ENCODE results near the gene ATG13.
"Not testable (repeated sequence)": the region's sequence is repeated elsewhere in the genome, so short reads cannot be mapped to it uniquely, and the experiment has no call there.

ATG13 gene

DNA sequence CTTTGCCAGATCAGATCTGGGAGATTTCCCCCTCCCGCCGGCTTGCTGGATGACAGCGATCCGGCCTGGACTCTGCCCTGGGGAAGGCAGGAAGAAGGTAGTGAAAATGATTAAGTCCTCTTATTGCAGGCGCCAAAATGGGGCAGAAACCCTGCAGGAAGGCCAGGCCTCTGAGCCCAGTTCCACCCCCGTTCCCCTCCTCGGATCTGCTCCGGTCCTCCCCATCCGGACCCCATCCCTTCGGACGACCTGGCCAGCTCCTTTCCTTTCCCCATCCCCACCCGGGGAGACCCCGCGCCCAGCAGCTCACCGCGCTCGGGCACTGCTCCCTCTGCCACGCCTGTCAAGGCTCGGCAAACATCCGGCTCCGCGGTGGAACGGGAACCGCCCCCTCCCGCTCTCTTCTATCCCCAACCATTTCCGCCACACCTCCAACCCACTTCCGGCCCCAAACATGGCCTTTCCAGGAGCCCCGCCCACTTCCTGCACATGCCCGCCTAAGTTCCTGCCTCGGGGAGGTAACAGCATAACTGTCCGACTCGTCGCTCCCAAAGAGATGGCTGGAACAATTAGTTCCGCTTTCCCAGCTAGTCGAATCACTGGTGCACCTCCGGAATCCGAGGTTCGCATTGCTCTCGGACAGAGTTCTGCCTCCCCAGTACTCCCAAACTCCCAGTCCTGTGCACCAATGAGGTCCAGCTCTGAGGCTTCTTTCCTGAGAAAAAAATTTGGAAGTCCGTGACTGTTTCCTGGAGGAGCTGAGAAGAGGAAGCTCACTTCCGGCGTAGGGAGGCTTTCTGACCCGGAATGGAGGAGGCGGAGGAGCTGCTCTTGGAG lies 83.1 kb downstream of the ATG13 start, which contains the start of the genes ARHGAP1 and ZNF408:
TSS of gene ARHGAP1 (minus strand) at position 379 of the 837 bp plus-strand sequence. CDS start 4,512 bp downstream, outside the sequence.
TSS of gene ZNF408 (plus strand) at position 791 of the 837 bp plus-strand sequence. CDS start at position 808, 17 bp downstream.
- DNase-seq, result peak; percentile 99

DNA sequence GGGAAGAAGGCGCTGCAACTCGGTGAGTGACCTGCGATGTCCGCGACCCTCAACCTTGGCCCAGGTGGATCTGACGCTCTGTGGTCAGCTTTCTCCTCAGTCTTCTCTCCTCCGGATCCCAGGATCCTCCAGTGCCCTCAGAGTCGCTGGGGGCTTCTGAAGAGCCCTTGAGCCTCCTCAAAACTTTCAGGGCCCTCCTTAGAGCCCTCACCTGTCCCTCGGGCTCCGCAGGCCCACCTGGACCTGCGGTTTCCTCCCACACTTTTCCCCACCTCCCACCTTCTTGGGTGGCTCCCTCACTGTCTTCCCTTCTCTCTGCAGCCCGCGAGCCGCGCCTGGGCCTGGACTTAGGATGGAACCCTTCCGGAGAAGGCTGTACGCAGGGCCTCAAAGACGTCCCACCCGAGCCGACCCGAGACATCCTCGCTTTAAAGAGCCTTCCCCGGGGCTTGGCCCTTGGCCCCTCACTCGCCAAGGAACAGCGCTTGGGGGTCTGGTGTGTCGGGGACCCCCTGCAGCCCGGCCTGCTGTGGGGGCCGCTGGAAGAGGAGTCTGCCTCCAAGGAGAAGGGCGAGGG lies 83.8 kb downstream of the ATG13 start:
- DNase-seq, result no peak

DNA sequence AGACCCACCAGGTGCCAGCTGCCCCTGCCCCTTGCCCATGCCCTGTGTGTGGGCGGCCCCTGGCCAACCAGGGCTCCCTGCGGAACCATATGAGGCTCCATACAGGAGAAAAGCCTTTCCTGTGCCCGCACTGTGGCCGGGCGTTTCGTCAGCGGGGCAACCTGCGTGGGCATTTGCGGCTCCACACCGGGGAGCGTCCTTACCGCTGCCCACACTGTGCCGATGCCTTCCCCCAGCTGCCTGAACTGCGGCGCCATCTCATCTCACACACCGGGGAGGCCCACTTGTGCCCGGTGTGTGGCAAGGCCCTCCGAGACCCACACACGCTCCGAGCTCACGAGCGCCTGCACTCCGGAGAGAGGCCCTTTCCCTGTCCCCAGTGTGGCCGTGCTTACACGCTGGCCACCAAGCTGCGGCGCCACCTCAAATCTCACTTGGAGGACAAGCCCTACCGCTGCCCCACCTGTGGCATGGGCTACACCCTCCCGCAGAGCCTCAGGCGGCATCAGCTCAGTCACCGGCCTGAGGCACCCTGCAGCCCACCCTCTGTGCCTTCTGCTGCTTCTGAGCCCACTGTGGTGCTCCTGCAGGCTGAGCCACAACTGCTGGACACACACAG lies 87.8 kb downstream of the ATG13 start:
- no peak for DNase-seq

DNA sequence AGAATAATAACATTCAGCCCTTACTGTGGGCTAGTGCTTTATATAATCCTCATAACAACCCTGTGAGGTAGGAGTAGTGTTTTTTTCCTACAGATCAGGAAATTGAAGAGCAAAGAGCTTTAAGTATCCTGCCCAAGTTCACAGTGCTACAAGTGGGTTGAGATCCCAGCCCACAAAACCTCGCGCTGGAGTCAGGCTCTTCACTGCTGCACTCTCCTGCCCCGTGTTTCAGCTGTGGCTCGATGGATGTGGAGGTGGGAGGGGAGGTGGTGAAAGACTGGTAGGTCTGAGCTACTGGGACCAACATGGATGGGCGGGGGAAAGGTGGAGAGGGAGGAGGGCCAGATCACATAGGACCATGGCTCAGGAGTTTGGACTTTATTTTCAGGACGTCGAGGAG lies 89.5 kb downstream of the ATG13 start:
- no peak for DNase-seq

DNA sequence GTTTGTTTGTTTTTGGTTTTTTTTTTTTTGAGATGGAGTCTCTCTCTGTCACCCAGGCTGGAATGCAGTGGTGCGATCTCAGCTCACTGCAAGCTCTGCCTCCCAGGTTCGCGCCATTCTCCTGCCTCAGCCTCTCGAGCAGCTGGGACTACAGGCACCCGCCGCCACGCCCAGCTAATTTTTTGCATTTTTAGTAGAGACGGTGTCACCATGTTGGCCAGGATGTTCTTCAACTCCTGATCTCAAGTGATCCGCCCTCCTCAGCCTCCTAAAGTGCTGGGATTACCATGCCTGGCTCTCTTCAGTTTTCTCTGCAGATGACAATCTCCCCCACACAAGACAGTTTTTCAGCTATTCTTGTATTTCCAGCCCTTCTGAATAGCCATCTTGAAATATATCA lies 92.0 kb downstream of the ATG13 start:
- not testable (repeated sequence) for DNase-seq

DNA sequence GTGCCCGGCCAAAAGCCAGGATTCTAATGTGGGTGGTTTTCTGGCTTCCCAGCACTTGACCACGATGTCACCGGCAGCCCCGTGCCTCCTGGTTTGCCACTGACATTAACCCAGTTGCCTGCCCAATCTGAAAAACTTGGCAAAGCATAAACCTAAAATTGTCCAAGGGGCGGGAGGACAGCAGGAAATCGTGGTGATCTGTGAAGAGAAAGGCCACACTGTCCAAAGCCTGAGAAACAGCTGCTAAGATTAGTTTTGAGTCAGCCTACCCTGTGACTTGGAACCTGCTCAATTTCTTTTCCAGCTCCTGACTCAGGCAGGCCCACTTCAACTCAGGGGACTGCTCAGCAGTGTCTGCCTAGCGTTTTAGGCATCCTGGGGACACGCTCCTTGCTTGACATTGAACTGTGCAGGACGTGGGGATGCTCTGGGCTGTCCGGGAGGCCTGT lies 93.5 kb downstream of the ATG13 start:
- peak; percentile 82 for DNase-seq

DNA sequence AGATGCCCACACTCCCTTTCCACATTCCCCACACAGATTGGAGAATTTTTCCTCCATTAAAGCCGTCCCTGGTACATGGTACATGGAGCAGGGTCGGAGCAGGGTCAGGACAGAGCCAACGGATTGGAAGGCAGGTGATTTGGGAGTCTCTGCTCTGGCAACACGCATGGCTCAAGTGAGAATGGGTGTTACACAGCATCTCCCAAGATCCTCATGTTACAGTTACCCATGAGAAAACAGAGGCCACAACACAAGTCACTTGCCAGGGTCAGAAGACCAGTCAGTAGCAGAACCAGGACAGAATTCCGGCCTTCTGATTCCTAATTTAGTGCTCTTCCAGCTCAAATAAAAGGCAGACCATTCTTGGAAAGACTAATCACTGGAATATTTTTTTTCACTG lies 94.0 kb downstream of the ATG13 start:
- no peak for DNase-seq

DNA sequence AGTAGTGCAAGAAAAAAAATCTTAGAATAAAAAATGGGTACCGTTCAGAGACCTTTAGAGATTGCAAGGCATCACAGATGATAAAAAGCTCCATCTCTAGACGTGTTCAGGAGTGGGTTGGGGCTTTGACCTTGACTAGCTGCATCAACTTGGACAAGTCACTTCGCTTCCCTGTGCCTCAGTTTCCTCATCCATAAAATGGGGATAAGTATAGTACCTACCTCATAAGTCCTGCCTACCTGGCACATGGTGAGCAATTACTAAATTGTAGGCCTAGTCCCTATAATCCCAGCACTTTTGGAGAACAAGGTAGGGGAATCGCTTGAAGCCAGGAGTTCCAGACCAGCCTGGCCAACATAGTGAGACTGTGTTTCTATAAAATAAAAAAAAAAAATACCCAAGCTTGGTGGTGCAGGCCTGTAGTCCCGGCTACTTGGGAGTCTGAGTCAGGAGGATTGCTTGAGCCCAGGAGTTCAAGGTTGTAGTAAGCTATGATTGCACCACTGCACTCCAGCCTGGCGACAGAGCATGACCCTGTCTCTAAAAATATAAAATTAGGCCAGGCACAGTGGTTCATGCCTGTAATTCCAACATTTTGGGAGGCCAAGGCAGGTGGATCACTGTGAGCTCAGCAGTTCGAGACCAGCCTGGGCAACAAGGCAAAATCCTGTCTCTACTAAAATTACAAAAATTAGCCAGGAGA lies 95.7 kb downstream of the ATG13 start:
- DNase-seq, result no peak

DNA sequence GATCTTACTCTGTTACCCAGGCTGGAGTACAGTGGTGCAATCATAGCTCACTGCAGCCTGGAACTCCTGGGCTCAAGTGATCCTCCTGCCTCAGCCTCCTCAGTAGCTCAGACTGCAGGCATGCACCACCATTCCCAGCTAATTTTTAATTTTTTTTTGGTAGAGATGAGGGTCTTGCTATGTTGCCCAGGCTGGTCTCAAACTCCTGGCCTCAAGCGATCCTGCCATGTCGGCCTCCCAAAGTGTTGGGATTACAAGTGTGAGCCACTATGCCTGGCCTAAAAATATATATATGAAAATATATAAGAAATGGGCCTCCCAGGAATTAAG lies 100.4 kb downstream of the ATG13 start:
- not testable (repeated sequence) for DNase-seq

DNA sequence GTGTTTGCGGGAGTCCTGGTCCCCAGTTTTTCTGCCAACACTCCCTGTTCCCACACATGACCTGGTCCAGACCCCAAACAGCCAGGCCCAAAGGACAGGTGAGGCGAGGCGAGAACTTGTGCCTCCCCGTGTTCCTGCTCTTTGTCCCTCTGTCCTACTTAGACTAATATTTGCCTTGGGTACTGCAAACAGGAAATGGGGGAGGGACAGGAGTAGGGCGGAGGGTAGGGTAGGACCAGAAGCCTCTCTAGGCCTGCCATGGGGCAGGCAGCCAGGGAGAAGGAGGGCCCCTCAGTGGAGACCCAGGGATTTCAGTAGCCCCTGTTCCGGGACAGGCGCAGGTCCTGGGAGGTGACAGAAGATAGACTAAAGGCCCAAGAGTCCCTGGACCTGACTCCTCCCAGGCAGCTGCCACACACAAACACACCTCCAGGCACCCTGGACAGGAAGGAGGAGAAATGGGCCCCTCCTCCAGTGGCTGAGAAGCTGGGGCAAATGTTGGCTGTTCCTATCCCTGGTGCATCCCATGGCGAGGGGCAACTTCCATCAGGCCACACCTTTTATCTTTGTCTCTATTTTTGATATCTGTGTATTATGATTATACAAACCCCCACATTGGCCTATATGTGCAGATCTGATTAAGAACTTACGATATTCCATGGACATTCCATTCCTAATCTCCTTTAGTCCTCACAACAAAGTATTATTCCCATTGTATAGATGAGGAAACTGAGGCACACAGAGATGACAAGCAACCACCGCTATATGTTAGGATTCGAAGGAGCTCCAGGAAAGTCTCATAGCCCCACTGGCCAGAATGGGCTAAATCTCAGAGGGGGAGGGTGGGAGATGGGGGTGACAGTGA lies 101.0 kb downstream of the ATG13 start:
- peak; percentile 22 for DNase-seq

DNA sequence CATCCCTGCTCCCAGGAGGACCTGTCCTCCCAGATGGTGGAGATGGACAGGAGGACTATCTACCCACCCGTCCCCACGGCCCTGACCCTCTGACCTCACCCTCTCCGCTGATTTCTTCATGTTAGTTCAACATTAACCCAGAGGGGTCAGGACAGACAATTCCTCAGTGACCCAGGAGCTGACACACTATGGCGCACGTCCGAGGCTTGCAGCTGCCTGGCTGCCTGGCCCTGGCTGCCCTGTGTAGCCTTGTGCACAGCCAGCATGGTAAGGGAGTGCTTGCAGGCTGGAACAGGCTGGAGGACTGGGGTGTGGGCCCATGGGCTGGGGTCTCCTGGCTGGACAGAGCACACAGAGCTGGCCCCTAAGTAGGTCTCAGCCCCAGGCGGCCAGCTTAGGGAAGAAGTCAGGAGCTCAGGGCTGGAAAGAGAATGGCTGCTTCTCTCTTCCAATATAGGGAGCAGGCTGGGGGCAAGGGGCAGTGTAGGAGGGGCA lies 101.7 kb downstream of the ATG13 start, which contains the start of gene F2:
TSS of gene F2 (plus strand) at position 166 of the 495 bp plus-strand sequence. CDS start at position 189, 23 bp downstream.
- no peak for DNase-seq

DNA sequence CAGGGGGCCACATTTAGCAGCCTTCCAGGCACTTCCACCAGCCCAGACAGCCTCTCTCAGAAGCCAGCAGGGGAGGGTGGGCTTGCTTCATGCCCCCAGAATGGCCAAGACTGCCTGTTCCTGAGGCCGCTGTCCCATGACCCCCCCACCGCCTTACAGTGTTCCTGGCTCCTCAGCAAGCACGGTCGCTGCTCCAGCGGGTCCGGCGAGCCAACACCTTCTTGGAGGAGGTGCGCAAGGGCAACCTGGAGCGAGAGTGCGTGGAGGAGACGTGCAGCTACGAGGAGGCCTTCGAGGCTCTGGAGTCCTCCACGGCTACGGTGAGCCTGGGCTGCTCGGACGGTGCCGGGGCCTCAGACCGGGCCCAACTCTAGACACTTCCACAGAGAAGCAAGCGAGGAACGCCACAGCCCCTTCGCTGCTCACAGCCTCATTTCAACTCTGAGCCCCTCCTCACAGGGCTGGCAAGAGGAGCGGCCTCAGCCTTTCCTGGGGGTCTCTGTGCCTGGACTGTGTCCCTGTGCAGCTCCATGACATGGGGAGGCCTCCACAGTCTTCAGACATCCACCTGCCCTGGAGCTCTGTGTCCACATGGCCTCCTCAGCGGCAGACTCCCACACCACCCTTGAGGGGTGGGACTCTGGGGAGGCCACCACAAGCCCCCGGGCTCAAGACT lies 102.3 kb downstream of the ATG13 start:
- DNase-seq, result no peak

DNA sequence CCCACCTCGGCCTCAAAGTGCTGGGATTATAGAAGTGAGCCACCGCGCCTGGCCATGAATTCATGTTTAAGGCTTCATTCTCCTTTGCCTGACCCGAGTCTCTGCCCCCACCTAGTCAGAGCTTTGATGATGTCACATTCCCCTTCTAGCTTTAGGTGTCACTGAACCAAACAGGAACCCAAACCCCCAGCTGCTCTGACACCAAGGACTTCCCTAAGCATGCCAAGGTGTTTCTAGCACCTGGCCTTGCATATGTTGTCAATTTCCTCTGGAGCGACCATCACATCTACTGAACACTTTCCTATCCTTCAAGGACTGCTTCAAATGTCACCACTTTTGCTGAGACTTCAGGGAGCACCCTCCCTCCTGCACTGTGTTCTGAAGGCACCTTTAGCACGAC lies 103.9 kb downstream of the ATG13 start:
- DNase-seq, result no peak

DNA sequence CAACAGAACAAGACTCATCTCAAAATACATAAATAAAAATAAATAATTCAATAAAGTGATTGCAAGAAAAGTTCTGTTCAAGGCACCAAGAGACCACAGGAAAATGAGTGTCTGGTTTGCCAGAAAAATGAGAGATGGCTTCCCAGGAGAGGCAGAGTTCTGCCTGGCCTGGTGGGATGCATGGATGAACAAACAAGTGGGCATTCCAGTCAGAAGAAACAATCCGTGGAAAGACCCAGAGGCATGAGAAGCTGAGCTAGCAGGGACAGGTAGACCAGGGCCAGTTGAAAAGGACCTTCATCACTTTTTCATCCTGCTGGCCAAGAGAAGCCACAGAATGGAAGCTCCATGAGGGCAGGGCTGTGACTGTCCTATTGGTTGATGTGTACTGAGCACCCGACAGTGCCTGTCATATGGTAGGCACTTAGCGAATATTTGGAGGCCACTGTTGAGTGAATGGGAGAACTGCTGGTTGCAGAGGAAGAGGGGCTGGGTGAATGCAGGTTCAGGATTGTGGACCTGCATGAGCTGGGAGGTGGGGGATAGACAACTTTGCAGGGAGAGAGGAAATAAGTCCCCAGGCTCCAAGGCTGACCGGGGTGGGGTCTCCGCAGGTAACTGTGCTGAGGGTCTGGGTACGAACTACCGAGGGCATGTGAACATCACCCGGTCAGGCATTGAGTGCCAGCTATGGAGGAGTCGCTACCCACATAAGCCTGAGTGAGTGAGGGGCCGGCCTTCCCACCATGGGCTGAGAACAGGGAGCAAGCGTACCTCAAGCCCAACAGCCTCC lies 105.4 kb downstream of the ATG13 start:
- DNase-seq, result no peak

DNA sequence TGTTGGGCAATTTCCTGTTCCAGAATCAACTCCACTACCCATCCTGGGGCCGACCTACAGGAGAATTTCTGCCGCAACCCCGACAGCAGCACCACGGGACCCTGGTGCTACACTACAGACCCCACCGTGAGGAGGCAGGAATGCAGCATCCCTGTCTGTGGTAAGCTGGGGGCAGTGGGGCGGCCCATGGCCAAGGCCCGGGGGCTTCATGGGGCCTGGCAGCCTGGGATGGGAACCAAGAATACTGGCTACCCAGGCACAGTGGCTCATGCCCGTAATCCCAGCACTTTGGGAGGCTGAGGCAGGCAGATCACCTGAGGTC lies 106.0 kb downstream of the ATG13 start:
- no peak for DNase-seq

DNA sequence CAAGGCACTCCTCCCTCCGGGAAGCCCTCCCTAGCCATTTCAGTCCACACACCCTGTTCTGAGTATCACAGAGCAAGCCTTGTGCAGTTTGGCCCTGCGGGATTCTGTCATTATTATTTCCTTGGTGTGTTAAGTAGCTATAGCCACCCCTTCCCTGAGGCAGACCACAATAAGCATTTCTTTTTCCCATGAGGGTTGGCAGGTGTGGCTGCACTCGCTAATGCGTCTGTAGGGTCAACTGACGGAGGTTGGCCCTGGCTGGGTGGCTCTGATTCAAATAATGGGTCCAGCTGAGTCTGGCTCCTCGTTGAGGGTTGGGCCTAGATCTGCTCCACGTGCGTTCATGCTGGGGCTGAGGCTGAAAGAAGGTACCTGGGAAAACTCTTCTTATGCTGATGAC lies 106.7 kb downstream of the ATG13 start:
- no peak for DNase-seq
